K562 (cell line): Measurements from ENCODE around the gene CD79A. TPM values are rescaled to one million over a fixed set of nuclear protein-coding genes. Genes with fewer than 3 reads are reported as not detected.

Experiments used
- CBX8 ChIP-seq: fragments of 200-600 bp; sonication (generic); IDR thresholded peaks from 2 replicates; pipeline ENCODE4 v1.6.1; 2012; ENCODE audit warnings: borderline replicate concordance, mixed run types, low read depth, mild to moderate bottlenecking, moderate library complexity, mixed read lengths, low read length, control low read depth, inconsistent platforms; ENCODE audit not compliant: poor library complexity, severe bottlenecking; ENCODE audit errors: extremely low read depth
- CHCHD3 ChIP-seq: fragments of 250-450 bp; sonication (Bioruptor Pico); IDR thresholded peaks from 2 replicates; pipeline ENCODE4 v2.1.2; 2022; ENCODE audit warnings: mild to moderate bottlenecking
- CREBBP ChIP-seq: IDR thresholded peaks from one replicate; pipeline ENCODE4 v1.6.1; 2012; ENCODE audit warnings: low read depth, mild to moderate bottlenecking, control low read depth, inconsistent platforms, low read length
- DPF2 ChIP-seq: fragments of 450-650 bp; IDR thresholded peaks from 2 replicates; pipeline ENCODE4 v1.6.1; 2016
- LEF1 ChIP-seq: fragments of 450-650 bp; IDR thresholded peaks from 2 replicates; pipeline ENCODE4 v1.6.1; 2016; ENCODE audit warnings: mild to moderate bottlenecking
- MAFG ChIP-seq: fragments of 450-650 bp; conservative IDR thresholded peaks from 2 replicates; pipeline ENCODE4 v1.6.1; 2016; ENCODE audit warnings: missing genetic modification characterization, missing compliant biosample characterization
- NCOA2 ChIP-seq, 2 experiments: fragments of 450-650 bp; IDR thresholded peaks; 2 replicates each; pipeline ENCODE4 v1.6.1; 2018; ENCODE audit warnings: mild to moderate bottlenecking in 2 of 2, moderate library complexity in 1 of 2; ENCODE audit not compliant: partially characterized antibody in 2 of 2
- PTBP1 ChIP-seq: fragments of 200-400 bp; formaldehyde crosslinking; IDR thresholded peaks from 2 replicates; pipeline ENCODE4 v1.6.1; 2017; ENCODE audit warnings: low read depth, low read length
- RB1 ChIP-seq: fragments of 450-650 bp; IDR thresholded peaks from 2 replicates; pipeline ENCODE4 v1.6.1; 2017; ENCODE audit warnings: low read depth, mild to moderate bottlenecking
- SMAD2 ChIP-seq: fragments of 150-350 bp; IDR thresholded peaks from 2 replicates; pipeline ENCODE4 v1.6.1; 2014; ENCODE audit warnings: low read depth, mild to moderate bottlenecking, low read length
- ZNF175 ChIP-seq: fragments of 200-800 bp; sonication (Bioruptor generic); IDR thresholded peaks from 2 replicates; pipeline ENCODE4 v1.6.1; 2016; ENCODE audit warnings: low read depth, mild to moderate bottlenecking, missing genetic modification characterization, missing compliant biosample characterization
- ZNF324 ChIP-seq: fragments of 250-450 bp; sonication (Bioruptor Pico); IDR thresholded peaks from 2 replicates; pipeline ENCODE4 v1.4.0; 2020; ENCODE audit warnings: mild to moderate bottlenecking
- ZNF347 ChIP-seq: fragments of 450-650 bp; formaldehyde crosslinking; IDR thresholded peaks from 2 replicates; pipeline ENCODE4 v1.4.0; 2020; ENCODE audit warnings: low read depth, mild to moderate bottlenecking, moderate library complexity
- polyA plus RNA-seq, 8 experiments: library from polyadenylated mRNA; depleted of rRNA in 4 of 8; stranded (reverse) in 5 of 8; unstranded in 3 of 8; fragments of >200 nt; fragmentation: Nextera tagmentation in 2 of 8; fragmentation: Illumina TruSeq in 1 of 8; extraction: Ambion mirVana in 2 of 8; extraction: Trizol in 1 of 8; gene quantifications; 2 replicates each; pipeline versions ENCODE4 v1.2.1 to v1.2.3, GENCODE V29; 2011 to 2014; ENCODE audit warnings: inconsistent platforms in 1 of 8, missing spikeins in 1 of 8
- total RNA-seq, 7 experiments: library from RNA; depleted of rRNA in 6 of 7; stranded (reverse); fragments of >200 nt in 6 of 7; fragmentation: Illumina TruSeq in 2 of 7; extraction: Trizol in 2 of 7; gene quantifications; 2 replicates each; pipeline versions ENCODE4 v1.2.1 to v1.2.3, GENCODE V29; 2011 to 2021; ENCODE audit warnings: low replicate concordance in 1 of 7
- TF ChIP-seq, protein P1 (sequence below), 2 experiments: fragments of 450-650 bp; conservative IDR thresholded peaks; 2 replicates each; pipeline ENCODE4 v1.6.1; 2017; ENCODE audit warnings: mild to moderate bottlenecking in 2 of 2, moderate library complexity in 2 of 2
- TF ChIP-seq, protein P2 (sequence below): sonication (generic); formaldehyde crosslinking; IDR thresholded peaks from 2 replicates; pipeline ENCODE4 v1.9.0; 2022; ENCODE audit warnings: mild to moderate bottlenecking, missing genetic modification reagents
- TF ChIP-seq, protein P3 (sequence below): sonication (generic); formaldehyde crosslinking; IDR thresholded peaks from 2 replicates; pipeline ENCODE4 v1.8.0; 2022; ENCODE audit warnings: mild to moderate bottlenecking, missing genetic modification reagents
- TF ChIP-seq, protein P4 (sequence below): fragments of 250-450 bp; sonication (Bioruptor Pico); IDR thresholded peaks from 2 replicates; pipeline ENCODE4 v1.8.0; 2021; ENCODE audit warnings: mild to moderate bottlenecking, moderate library complexity
- TF ChIP-seq, protein P5 (sequence below): sonication (generic); formaldehyde crosslinking; IDR thresholded peaks from 2 replicates; pipeline ENCODE4 v1.8.1; 2022; ENCODE audit warnings: missing genetic modification reagents

CD79A gene
- total and polyA plus RNA-seq, 9 of the 15 experiments (the other 6 are each of a cell fraction or from before 2014, with no cell fraction given): 0.04 to 0.72 (median 0.17) TPM; not detected in 3

DNA sequence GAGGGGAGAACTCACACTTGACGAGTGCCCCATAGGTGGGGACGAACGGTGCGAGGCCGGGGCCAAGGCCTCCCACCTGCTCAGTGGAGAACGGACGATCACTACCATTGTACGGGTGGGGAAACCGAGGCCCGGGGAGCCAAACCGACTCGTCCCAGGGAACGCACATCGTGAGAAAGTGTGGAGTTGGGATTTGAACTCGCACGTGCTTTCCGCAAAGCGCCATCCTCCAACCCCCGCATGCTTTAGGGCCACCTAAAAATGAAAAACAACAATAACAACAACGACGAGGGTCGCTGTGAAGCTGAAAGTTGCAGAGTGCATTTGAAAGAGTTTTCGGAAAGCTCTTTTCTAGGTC, 6.4 kb downstream of the CD79A start (continued):
- TF ChIP-seq MAFG (no peak), ZNF324 (CRISPR knock-in tag) (no peak), CREBBP (no peak), LEF1 (no peak), PTBP1 (0 out of 2 replicates have a peak, but pooled peaks have one; percentile 48), DPF2 (no peak), ZNF347 (CRISPR knock-in tag) (no peak), SMAD2 (no peak), NCOA2 (IDR thresholded peaks at IDR 0.05; ENCODE audit: partially characterized antibody in 2 of 2) (no peak), ZNF175 (CRISPR knock-in tag) (no peak), CBX8 (no peak), RB1 (peak; percentile 8; the same call in 1 of the 2 replicates), CHCHD3 (CRISPR knock-in tag) (no peak)
- TF ChIP-seq, protein P1, sequence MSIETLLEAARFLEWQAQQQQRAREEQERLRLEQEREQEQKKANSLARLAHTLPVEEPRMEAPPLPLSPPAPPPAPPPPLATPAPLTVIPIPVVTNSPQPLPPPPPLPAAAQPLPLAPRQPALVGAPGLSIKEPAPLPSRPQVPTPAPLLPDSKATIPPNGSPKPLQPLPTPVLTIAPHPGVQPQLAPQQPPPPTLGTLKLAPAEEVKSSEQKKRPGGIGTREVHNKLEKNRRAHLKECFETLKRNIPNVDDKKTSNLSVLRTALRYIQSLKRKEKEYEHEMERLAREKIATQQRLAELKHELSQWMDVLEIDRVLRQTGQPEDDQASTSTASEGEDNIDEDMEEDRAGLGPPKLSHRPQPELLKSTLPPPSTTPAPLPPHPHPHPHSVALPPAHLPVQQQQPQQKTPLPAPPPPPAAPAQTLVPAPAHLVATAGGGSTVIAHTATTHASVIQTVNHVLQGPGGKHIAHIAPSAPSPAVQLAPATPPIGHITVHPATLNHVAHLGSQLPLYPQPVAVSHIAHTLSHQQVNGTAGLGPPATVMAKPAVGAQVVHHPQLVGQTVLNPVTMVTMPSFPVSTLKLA (conservative IDR thresholded peaks at IDR 0.05): no peak
- TF ChIP-seq, protein P2, sequence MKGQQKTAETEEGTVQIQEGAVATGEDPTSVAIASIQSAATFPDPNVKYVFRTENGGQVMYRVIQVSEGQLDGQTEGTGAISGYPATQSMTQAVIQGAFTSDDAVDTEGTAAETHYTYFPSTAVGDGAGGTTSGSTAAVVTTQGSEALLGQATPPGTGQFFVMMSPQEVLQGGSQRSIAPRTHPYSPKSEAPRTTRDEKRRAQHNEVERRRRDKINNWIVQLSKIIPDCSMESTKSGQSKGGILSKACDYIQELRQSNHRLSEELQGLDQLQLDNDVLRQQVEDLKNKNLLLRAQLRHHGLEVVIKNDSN (CRISPR knock-in tag): no peak
- TF ChIP-seq, protein P3, sequence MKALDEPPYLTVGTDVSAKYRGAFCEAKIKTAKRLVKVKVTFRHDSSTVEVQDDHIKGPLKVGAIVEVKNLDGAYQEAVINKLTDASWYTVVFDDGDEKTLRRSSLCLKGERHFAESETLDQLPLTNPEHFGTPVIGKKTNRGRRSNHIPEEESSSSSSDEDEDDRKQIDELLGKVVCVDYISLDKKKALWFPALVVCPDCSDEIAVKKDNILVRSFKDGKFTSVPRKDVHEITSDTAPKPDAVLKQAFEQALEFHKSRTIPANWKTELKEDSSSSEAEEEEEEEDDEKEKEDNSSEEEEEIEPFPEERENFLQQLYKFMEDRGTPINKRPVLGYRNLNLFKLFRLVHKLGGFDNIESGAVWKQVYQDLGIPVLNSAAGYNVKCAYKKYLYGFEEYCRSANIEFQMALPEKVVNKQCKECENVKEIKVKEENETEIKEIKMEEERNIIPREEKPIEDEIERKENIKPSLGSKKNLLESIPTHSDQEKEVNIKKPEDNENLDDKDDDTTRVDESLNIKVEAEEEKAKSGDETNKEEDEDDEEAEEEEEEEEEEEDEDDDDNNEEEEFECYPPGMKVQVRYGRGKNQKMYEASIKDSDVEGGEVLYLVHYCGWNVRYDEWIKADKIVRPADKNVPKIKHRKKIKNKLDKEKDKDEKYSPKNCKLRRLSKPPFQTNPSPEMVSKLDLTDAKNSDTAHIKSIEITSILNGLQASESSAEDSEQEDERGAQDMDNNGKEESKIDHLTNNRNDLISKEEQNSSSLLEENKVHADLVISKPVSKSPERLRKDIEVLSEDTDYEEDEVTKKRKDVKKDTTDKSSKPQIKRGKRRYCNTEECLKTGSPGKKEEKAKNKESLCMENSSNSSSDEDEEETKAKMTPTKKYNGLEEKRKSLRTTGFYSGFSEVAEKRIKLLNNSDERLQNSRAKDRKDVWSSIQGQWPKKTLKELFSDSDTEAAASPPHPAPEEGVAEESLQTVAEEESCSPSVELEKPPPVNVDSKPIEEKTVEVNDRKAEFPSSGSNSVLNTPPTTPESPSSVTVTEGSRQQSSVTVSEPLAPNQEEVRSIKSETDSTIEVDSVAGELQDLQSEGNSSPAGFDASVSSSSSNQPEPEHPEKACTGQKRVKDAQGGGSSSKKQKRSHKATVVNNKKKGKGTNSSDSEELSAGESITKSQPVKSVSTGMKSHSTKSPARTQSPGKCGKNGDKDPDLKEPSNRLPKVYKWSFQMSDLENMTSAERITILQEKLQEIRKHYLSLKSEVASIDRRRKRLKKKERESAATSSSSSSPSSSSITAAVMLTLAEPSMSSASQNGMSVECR (CRISPR knock-in tag): no peak
- TF ChIP-seq, protein P4, sequence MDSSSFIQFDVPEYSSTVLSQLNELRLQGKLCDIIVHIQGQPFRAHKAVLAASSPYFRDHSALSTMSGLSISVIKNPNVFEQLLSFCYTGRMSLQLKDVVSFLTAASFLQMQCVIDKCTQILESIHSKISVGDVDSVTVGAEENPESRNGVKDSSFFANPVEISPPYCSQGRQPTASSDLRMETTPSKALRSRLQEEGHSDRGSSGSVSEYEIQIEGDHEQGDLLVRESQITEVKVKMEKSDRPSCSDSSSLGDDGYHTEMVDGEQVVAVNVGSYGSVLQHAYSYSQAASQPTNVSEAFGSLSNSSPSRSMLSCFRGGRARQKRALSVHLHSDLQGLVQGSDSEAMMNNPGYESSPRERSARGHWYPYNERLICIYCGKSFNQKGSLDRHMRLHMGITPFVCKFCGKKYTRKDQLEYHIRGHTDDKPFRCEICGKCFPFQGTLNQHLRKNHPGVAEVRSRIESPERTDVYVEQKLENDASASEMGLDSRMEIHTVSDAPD (CRISPR knock-in tag): no peak
- TF ChIP-seq, protein P5, sequence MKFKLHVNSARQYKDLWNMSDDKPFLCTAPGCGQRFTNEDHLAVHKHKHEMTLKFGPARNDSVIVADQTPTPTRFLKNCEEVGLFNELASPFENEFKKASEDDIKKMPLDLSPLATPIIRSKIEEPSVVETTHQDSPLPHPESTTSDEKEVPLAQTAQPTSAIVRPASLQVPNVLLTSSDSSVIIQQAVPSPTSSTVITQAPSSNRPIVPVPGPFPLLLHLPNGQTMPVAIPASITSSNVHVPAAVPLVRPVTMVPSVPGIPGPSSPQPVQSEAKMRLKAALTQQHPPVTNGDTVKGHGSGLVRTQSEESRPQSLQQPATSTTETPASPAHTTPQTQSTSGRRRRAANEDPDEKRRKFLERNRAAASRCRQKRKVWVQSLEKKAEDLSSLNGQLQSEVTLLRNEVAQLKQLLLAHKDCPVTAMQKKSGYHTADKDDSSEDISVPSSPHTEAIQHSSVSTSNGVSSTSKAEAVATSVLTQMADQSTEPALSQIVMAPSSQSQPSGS (CRISPR knock-in tag): no peak
